ENCODE results near the gene TAS2R42.
A peak's percentile ranks its signal among the peaks of the same experiment; 100 is the strongest.

Gene TAS2R42, protein sequence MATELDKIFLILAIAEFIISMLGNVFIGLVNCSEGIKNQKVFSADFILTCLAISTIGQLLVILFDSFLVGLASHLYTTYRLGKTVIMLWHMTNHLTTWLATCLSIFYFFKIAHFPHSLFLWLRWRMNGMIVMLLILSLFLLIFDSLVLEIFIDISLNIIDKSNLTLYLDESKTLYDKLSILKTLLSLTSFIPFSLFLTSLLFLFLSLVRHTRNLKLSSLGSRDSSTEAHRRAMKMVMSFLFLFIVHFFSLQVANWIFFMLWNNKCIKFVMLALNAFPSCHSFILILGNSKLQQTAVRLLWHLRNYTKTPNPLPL

GRCh38 chr12:11186837-11187236 is at the start of gene TAS2R42:
TAS2R42 (minus strand) TSS chr12:11186937; CDS start chr12:11186937, 0 bp downstream.
- no peak for DNase-seq

GRCh38 chr12:11233532-11233931 is 46.8 kb upstream of the TAS2R42 start:
- DNase-seq: no peak

- DNase-seq: no peak
Observed at GRCh38 chr12:11228296-11228879, 41.7 kb upstream of the TAS2R42 start.

- no peak for DNase-seq
Observed at GRCh38 chr12:11227373-11227772, 40.6 kb upstream of the TAS2R42 start.

GRCh38 chr12:11209113-11209512 is 22.4 kb upstream of the TAS2R42 start:
- no peak for DNase-seq

DNA sequence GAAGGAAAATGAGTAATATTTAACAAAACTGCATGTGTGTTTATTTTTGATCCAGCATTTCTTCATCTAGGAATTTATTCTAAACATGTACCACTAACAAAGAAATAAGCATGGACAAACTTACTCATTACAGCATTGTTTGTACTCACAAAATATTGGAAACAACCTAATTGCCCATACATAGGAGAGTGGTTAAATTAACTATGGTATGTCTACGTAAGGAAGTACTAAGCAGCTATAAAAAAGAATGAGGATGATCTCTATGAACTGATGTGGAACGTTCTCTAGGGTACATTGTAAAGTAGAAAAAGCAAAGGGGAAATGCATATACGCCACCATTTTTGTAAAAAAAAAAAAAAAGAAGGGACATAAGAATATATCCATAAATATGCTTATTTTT is 17.4 kb upstream of the TAS2R42 start:
- no peak for DNase-seq

- DNase-seq: no peak
Observed at GRCh38 chr12:11202811-11203210, 16.1 kb upstream of the TAS2R42 start.

DNA sequence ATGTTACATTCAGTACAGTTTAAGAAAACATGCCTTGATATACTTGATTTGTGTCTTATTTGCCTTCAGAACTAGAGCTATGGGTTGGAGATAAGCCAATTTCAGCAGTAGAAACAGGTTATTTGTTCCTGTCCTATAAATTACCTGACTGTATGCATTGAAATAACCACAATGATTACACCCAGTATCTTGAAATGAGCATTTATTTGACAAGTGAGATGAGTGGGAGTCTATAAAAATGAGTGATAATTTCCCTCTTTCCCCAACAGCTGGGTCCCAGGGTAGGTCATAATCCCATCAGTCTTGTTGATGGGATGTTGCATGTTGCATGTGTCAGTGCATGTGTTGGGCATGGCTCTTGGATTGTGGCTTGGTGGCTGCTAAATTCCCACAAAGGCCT is 3.7 kb downstream of the TAS2R42 start:
- no peak for DNase-seq

GRCh38 chr12:11182529-11182928 is 4.2 kb downstream of the TAS2R42 start:
- DNase-seq: no peak

GRCh38 chr12:11178250-11178649 is 8.5 kb downstream of the TAS2R42 start:
- DNase-seq: no peak

- no peak for DNase-seq
Observed at GRCh38 chr12:11174022-11174421, 12.7 kb downstream of the TAS2R42 start.

- peak; percentile 57 for DNase-seq
Observed at GRCh38 chr12:11171969-11172675, 14.6 kb downstream of the TAS2R42 start.

DNA sequence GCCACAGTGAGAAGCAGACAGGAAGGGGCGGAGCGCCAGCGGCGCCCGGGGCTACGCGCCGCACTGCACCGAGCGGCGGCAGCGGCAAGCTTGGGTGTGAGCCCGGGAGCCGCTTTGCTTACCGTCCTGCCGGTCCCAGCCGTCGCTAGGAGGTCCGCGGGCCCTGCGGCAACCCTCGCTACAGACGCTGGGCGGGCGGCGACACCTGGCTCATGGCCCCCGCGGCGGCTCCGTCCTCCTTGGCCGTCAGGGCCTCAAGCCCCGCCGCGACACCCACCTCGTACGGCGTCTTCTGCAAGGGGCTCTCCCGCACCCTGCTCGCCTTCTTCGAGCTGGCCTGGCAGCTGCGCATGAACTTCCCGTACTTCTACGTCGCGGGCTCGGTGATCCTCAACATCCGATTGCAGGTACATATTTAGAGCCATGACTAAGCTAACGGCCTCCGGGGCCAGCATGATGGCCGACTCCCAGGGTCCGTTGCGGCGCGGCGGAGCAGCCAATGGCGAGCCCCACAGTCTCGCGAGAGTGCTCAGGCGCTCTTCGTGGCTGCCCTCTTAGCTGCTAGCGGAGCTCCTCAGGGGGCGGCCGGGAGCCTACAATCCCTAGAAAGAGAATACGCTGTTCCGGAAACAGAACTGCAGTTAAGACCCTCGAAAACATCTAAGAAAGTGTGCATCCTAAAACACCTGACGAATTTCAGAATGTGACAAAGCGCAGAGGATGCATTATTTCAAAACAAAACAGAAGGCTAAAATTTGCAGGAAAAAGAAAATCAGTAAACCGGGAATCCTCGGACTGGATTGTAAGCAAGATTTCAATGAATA is 15.4 kb downstream of the TAS2R42 start, which contains the start of gene SMIM10L1:
SMIM10L1 (plus strand) TSS at position 50 of the 824 bp plus-strand sequence; CDS start at position 213, 163 bp downstream.
- DNase-seq: peak; percentile 88

DNA sequence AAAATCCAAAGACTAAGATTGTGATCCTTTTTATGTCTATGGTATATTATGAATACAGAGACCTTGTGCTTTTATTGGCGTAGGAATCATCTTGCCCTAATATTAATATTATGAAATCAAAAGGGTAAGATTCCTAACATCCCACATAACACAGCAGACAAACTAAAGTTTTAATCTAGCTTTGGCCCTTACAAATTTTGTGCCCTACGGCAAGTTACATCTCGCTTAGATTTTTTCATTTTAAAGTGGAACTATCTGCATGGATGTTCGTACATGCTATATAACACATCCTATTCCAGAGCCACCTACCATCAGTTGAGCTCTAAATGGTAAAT is 16.0 kb downstream of the TAS2R42 start:
- DNase-seq: no peak

- DNase-seq: no peak
Observed at GRCh38 chr12:11166300-11166699, 20.4 kb downstream of the TAS2R42 start.

GRCh38 chr12:11164384-11164783 is 22.4 kb downstream of the TAS2R42 start:
- DNase-seq: no peak

DNA sequence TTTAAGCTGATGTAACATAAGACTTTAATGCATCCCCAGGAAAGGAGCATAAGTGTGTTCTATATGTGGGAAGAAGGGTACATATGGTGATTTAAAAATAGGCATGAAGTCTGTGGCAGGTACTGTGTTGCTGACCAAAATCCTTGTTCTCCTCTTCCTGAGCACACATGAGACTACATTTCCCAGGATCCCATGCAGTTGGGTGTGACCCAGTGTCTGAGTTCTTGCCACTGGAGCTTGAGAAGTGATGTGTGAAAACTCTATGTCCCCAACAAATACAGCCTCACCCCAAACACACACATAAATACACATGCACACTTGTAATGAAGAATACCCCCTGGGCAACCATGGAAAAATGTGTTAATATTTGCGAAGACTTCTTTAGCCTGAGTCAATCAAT is 24.2 kb downstream of the TAS2R42 start:
- DNase-seq: no peak

DNA sequence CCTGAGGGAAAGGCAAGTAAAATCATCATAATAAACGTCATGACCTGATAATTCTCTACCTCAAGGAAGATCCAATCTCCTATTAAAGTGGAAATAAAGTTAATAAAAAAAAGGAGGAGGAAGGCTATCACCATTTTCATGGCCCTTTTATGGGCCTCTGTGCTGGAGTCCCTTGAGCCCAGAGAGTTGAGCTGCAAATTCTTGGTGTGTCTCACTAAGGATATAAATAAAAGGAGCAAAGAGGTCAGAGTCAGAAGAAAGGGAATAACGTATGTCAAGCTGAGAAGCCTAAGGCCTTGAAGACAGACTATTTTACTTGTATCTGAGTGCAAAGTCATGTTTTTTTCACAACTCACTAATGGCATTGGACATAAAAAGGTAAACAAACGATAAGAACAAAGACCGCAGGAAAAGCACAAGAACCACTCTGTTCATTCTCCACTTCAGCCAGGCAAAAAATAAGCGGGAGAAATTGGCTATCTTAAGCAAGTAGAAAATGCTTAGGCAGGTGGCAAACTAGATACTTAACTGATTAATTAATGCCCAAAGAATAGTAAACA is 27.8 kb downstream of the TAS2R42 start:
- no peak for DNase-seq

DNA sequence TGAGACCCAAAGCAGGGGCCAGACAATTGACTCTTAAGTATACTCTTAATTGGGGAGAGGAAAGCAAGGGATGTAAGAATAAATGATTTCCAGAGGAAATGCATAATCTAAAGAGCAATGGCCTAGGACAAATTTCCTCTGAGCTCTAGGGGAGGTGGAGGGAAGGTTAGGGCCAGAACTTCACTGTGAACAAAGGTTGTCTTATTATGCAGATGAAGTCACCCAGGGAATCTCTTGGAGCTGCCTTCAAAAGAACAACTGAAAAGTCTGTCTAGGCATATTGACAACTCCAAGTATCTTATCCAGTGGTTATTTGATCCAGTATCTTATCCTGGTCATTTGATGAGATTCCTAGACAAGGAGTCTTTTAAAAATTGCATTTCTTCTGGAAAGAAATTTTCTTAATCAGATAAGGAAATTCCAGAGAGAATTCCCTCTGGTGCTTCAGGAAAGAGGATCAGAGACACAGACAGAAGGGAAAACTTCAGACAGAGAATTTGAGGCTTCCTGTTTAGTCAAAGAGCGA is 32.3 kb downstream of the TAS2R42 start:
- no peak for DNase-seq

DNA sequence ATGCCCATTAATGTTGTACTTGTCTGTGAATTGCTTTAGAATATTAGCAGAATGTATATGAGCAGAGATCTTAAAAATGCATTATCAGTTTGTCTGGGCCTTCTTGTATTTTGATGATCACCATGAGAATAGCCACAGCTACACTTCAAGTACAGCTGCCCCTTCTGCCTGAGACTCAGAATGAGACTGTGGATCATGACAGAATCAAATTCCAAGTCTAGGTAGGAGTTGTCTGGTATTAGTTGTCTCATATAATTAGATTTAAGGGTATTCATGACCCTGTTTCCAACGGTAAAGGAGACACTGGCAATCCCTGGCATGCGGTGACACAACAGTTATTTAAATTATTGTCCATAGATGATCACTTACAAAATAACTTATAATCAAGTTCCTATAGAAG is 34.0 kb downstream of the TAS2R42 start:
- no peak for DNase-seq

- no peak for DNase-seq
Observed at GRCh38 chr12:11150832-11151231, 35.9 kb downstream of the TAS2R42 start.

- DNase-seq: no peak
Observed at GRCh38 chr12:11147420-11147819, 39.3 kb downstream of the TAS2R42 start.

DNA sequence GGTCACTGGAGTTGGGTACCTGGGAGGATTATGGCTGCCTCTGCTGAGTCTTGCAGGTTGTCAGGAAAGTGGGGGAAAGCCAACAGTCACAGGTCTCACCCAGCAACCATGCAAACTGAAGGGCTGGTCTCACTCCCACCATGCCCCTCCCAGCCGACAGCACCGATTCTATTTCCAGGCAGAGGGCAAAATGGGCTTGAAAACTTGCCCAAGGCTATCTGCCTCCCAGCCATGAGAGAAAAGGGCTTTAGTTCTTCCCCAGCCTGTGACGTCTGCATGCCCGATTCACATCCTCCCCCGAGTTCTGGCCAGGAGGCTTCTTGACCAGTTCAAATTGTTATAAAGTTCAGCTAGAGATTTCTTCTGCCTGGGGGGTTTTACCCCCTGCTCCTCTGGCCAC is 42.4 kb downstream of the TAS2R42 start:
- no peak for DNase-seq
